Sigmoid colon (tissue), 4 donors: Measurements from ENCODE around the gene SLC17A8.

ENCODE experiments used
- POLR2A ChIP-seq, 2 donors: fragments of 450-650 bp; IDR thresholded peaks; one replicate each; pipeline ENCODE4 v1.6.1; 2016; ENCODE audit warnings: antibody characterized with exemption in 2 of 2, mild to moderate bottlenecking in 2 of 2, moderate library complexity in 2 of 2
- POLR2AphosphoS5 ChIP-seq, 4 donors: sonication (generic); formaldehyde crosslinking; IDR thresholded peaks; one replicate each; pipeline ENCODE4 v1.6.1; 2017; ENCODE audit warnings: antibody characterized with exemption in 4 of 4
- TF ChIP-seq, protein P1 (sequence below), 4 experiments: fragments of 450-650 bp in 3 of 4; fragments of 200-600 bp in 1 of 4; IDR thresholded peaks; one replicate each; pipeline ENCODE4 v1.5.1; 2016 to 2019; ENCODE audit warnings: antibody characterized with exemption in 4 of 4, mild to moderate bottlenecking in 3 of 4, moderate library complexity in 2 of 4

DNA sequence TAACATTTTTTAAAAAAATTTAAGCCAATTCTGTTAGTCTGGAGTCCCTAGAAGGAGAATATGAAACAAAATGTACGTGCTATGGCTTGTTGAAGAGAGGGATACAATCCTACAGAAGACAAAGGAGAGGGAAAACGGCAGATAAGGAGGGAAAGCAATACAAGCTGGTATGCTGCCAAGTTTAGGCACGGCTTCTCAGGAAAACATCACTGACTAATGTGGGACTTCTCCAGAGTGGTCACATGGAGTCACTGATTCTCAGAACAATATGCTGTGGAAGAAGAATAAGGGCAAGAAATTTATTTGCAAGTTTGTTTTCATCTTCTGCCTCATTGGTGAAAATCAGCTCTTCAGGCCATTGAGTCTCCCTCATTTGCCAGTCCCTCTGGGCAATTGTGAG is 93.9 kb downstream of the SLC17A8 start:
- TF ChIP-seq POLR2AphosphoS5 (IDR thresholded peaks at IDR 0.05) (no peak), POLR2A (IDR thresholded peaks at IDR 0.05) (no peak)
- TF ChIP-seq, protein P1, sequence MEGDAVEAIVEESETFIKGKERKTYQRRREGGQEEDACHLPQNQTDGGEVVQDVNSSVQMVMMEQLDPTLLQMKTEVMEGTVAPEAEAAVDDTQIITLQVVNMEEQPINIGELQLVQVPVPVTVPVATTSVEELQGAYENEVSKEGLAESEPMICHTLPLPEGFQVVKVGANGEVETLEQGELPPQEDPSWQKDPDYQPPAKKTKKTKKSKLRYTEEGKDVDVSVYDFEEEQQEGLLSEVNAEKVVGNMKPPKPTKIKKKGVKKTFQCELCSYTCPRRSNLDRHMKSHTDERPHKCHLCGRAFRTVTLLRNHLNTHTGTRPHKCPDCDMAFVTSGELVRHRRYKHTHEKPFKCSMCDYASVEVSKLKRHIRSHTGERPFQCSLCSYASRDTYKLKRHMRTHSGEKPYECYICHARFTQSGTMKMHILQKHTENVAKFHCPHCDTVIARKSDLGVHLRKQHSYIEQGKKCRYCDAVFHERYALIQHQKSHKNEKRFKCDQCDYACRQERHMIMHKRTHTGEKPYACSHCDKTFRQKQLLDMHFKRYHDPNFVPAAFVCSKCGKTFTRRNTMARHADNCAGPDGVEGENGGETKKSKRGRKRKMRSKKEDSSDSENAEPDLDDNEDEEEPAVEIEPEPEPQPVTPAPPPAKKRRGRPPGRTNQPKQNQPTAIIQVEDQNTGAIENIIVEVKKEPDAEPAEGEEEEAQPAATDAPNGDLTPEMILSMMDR (IDR thresholded peaks at IDR 0.05) = no peak
